NCI-H510A (cell line): Measurements from ENCODE around the gene ANK2.

Experiments used
- DNase-seq: peaks from one replicate; lab custom pipeline; 2025; lab: John Stamatoyannopoulos, UW

Gene ANK2

DNA sequence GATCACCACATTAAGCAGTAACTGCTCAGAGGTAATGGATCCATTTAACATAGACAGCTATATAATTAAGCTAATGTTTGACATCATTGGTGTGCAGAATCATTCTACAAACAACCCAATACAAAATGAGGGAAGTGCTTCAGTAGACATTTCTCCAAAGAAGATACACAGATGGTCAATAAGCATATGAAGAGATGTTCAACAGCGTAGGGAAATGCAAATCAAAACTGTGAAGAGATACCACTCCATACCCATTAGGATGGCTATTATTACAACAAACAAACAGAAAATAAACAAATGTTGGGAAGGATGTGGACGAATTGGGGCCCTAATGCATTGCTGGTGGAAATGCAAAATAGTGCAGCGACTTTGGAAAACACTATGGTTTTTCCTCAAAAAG, 294.6 kb downstream of the ANK2 start:
- no peak for DNase-seq

DNA sequence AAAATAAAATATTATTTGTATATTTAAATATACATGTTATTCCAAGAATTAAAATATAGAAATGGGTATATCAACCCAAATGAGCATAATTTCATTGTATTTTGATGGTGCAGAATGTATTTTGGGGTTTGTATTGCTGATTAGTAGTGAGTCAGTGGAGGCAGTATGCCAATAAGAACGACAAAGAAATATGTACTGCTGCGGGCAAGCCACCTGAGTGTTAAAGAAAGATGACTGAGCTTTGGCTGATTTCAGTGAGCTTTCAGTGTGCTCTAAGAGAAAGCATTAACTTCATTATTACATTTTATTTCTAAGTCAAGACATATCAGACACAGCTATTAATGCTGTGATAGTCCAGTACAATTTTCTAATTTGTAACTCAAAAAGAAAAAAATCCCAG, 297.8 kb downstream of the ANK2 start:
- no peak for DNase-seq

DNA sequence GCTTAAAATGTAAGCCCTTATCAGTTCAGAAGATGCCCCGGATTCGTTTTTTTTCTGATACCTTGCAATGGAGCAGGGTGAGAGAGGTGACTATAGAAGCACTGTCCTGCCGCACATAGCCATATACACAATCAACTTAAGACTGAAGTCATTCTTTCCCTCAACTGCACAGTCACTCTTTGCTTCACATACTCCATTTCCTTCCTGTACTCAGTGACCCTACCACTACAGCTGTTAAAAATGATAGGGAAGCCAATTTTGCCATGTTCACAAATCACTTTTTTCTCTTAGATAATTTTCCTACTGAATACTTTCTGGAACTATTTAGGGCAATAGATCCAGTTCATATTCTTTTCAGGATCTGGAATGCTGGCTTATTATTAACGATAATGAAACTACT, 300.0 kb downstream of the ANK2 start:
- no peak for DNase-seq

DNA sequence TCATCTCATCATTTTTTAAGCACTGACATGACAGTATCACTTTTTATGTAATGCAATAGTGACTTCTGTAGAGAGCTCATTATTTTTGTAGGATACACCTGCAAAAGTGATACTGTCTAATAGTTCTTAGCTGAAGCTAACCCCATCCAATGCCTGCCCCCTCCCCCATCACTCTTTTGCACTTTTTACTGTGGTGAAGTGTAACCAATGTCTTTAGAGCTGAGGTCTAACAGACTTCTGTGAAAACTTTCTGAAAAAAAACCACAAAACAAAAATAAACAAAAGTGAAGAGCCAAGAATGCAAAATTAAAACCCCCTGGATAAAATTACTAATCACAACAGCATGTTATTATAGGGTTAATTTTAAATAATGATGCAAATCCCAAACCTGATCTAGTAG, 301.1 kb downstream of the ANK2 start:
- no peak for DNase-seq

DNA sequence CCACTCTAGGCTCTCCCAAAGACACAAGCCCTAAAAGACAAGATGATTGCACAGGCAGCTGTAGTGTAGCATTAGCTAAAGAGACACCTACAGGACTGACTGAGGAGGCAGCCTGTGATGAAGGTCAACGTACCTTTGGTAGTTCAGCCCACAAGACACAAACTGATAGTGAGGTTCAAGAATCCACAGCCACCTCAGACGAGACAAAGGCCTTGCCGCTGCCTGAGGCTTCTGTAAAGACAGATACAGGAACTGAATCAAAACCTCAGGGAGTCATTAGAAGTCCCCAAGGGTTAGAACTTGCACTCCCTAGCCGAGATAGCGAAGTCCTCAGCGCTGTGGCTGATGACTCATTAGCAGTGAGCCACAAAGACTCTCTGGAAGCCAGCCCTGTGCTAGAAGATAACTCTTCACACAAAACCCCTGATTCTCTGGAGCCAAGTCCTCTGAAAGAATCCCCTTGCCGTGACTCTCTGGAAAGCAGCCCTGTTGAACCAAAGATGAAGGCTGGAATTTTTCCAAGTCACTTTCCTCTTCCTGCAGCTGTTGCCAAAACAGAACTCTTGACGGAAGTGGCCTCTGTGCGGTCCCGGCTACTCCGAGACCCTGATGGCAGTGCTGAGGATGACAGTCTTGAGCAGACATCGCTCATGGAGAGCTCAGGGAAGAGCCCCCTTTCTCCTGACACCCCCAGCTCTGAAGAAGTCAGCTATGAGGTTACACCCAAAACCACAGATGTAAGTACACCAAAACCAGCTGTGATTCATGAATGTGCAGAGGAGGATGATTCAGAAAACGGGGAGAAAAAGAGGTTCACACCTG, 306.3 kb downstream of the ANK2 start:
- no peak for DNase-seq

GRCh38 chr4:113356453-113356852, 307.0 kb downstream of the ANK2 start:
- DNase-seq: no peak

- DNase-seq: no peak
Observed at GRCh38 chr4:113358784-113359183, 309.3 kb downstream of the ANK2 start.

GRCh38 chr4:113365377-113365776, 315.9 kb downstream of the ANK2 start:
- no peak for DNase-seq

DNA sequence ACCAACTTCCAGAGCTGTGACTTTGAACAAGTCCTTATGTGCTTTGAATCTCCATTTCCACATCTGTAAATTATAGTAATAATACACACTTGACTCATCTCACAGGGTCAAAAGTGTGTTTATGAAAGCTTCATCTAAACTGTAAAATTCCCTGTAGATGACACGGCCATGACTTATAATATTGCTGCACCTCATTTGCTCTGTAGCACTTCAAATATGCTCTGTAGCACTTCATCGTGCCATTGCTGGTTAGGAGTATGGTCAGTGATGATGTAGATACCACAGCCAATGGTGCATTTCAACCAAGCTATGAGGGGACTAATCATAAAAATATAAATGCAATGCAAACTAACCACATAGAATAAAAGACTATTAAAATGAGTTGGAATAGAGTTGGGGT, 318.6 kb downstream of the ANK2 start:
- no peak for DNase-seq

DNA sequence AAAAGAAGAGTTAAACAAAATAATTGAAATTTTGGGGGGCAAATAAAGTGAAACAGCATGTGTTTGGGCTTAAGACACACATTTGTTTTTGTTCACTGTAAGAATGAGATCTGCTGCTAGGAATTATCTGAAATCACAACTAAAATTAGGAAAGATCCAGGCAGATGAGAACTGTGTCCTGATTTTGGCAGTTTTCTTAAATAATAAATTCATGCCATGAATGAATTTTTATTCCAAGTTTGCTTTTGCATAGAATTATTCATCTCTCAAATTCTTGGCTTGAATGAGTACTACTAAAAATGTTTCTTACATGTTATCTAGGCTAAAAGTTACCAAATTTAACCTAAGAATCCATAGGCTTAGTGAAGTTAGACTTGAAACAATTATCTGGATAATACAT, 321.7 kb downstream of the ANK2 start:
- DNase-seq: no peak

- DNase-seq: no peak
Observed at GRCh38 chr4:113375964-113376666, 326.7 kb downstream of the ANK2 start.

DNA sequence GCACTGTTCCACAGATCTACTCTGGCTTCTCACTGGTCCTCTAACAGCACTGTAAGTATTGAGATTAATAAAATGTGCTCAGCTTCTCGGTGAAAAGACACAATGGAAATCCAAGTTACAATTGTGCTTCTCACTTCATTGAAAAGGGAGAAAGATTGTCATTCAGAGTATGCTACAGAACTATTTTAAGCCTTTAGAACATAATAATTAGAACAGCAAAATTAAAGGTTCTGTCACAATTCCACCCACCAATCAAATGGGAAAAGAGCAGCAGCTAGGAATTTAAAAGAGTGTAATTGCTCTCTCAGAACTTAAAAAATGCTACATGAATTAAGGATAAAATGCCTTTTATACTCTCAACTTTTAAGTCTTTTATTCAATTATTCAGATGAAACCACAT, 329.4 kb downstream of the ANK2 start:
- no peak for DNase-seq

- DNase-seq: no peak
Observed at GRCh38 chr4:113382704-113383103, 333.3 kb downstream of the ANK2 start.

- DNase-seq: no peak
Observed at GRCh38 chr4:113383111-113383785, 333.8 kb downstream of the ANK2 start.

DNA sequence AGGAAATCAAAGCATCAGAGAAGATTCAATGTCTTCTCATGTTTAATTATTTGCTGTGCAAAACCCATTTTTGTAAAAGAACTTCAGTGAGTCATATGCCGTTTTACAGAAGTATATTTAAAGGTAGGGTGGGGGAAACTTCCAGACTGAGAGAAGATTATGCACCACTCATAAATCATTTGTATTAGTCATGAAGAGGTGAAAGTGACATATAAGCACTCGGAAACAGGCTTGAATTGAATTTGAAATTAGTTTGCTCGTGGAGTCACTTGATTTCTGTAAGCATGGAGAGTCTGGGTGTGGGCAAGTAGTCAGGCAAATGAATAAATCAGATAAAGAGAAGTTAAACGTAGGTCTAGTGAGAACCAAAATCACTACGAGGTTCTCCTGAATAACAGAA, 335.1 kb downstream of the ANK2 start:
- no peak for DNase-seq

DNA sequence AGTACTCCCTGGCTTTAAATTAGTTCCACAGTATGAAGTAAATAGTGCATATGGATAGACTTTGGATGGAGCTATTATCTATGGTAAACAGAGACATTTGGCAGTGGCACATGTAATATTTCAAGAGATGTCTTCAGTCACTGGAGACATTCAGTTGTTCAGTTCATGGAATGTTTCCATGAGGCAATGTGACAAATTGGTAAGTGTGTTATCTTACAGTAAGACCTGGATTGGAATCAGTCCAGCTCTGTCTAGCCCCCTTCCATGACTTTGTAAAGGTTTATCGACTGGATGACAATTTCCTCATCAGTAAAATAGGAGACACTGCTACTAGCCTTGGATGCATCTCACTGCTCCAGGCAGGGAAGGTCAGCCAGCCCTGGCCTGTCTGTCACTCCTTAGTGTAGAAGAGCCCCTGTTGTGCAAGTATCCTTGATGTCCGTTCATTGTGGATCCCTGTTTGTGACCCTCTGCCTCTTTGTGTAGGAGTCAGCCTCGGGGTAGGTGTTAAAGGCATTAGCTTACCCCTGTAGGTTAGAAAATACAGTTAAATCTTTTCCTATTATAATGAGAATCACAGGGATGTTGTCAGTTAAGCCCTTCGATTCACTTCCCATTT, 335.9 kb downstream of the ANK2 start:
- DNase-seq: no peak

DNA sequence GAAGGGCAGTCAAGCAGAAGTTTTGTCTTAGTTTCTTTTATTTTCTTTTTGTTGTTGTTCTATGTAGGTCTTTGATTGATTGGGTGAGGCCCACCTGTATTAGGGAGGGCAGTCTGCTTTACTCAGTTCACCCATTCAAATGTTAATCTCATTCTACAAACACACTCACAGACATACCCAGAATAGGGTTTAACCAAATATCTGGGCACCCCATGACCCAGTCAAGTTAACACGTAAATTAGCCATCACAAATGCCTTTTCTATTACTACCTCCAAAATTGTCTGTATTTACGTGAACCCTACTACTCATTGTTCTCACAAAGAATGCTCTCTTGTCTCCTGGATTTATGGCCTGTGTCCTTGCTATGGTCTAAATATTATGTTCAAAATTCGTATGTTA, 339.7 kb downstream of the ANK2 start:
- no peak for DNase-seq

DNA sequence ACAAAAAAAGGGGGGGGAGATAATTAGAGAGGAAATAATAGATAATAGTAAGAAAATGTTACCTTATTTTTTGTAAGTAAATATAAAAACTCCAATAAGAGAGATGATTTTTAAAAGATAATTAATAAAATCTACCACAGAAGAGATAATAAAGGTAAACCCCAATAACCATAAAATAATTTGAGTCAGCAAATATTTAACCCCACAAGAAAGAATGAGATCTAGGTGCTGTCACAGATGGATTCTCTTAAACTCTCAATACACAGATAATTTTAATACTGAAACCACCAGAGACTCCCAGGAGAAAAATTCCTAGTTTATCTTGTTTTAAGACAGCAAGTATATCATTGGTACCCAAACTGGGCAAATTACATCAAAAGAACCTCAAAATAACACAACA, 341.4 kb downstream of the ANK2 start:
- no peak for DNase-seq

GRCh38 chr4:113394108-113394729, 344.8 kb downstream of the ANK2 start:
- no peak for DNase-seq

- peak; percentile 36 for DNase-seq
Observed at GRCh38 chr4:113394730-113395530, 345.5 kb downstream of the ANK2 start.

DNA sequence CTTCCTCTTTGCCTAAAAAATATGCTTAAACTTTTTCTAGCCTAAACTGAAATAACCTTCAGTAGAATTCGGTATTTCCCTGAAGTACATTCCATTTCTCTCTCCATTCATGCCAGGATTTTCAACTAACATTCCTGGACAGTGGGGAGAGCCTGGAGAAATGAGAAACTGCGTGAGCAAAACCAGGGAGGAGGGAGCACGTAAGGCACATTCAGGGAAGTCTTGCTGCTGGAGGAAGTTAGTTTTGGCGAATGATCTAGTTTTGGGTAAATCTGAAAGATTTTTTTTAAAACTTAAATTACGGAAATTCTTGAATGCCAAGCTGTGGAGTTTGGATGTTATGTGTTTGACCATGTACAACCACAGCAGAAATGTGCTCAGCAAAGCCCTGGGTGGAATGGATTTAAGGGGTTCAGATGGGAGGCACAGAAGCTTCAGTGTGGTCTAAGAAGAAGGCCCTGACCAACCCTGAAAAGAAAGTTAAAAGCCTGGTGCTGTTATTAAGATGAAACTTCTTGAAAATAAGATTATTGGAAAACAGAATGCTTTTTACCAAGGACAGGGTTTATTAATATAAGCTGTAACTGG, 347.8 kb downstream of the ANK2 start:
- DNase-seq: no peak
